Activated CD8-positive, alpha-beta memory T cell treated with anti-CD3 and anti-CD28 coated beads for 24 hours (primary cell): ENCODE measurements around the gene C15orf61.

Experiments
- DNase-seq: peaks from one replicate; pipeline ENCODE4 v3.0.0-alpha.2; 2020

Gene C15orf61

GRCh38 chr15:67515090-67515489 lies 5.8 kb upstream of the C15orf61 start:
- DNase-seq, result no peak

- DNase-seq, result no peak
Observed at GRCh38 chr15:67515557-67515956, 5.4 kb upstream of the C15orf61 start.

GRCh38 chr15:67520321-67521028 lies 456 bp upstream of the C15orf61 start:
- no peak for DNase-seq

GRCh38 chr15:67521783-67522568 lies 1.0 kb downstream of the C15orf61 start:
- no peak for DNase-seq

GRCh38 chr15:67523330-67523729 lies 2.4 kb downstream of the C15orf61 start:
- no peak for DNase-seq

GRCh38 chr15:67524235-67524634 lies 3.3 kb downstream of the C15orf61 start:
- no peak for DNase-seq

- no peak for DNase-seq
Observed at GRCh38 chr15:67528513-67528912, 7.6 kb downstream of the C15orf61 start.

- no peak for DNase-seq
Observed at GRCh38 chr15:67531379-67531914, 10.5 kb downstream of the C15orf61 start.

- no peak for DNase-seq
Observed at GRCh38 chr15:67533873-67534272, 12.9 kb downstream of the C15orf61 start.

- no peak for DNase-seq
Observed at GRCh38 chr15:67534360-67534759, 13.4 kb downstream of the C15orf61 start.

GRCh38 chr15:67537771-67538170 lies 16.8 kb downstream of the C15orf61 start:
- DNase-seq, result no peak

- peak; percentile 93 for DNase-seq
Observed at GRCh38 chr15:67542420-67543347, 21.8 kb downstream of the C15orf61 start, which contains the start of gene MAP2K5. MAP2K5 (plus strand) TSS chr15:67542703; CDS start chr15:67543336, 633 bp downstream.

- DNase-seq, result no peak
Observed at GRCh38 chr15:67543348-67543718, 22.4 kb downstream of the C15orf61 start.

- no peak for DNase-seq
Observed at GRCh38 chr15:67544475-67544874, 23.5 kb downstream of the C15orf61 start.

GRCh38 chr15:67545864-67546263 lies 24.9 kb downstream of the C15orf61 start:
- DNase-seq, result no peak

GRCh38 chr15:67547064-67547463 lies 26.1 kb downstream of the C15orf61 start:
- no peak for DNase-seq

- no peak for DNase-seq
Observed at GRCh38 chr15:67547836-67548235, 26.9 kb downstream of the C15orf61 start.

GRCh38 chr15:67548236-67548852 lies 27.4 kb downstream of the C15orf61 start:
- DNase-seq, result no peak

GRCh38 chr15:67548862-67549651 lies 28.1 kb downstream of the C15orf61 start:
- no peak for DNase-seq

- DNase-seq, result no peak
Observed at GRCh38 chr15:67549736-67550135, 28.8 kb downstream of the C15orf61 start.

GRCh38 chr15:67550522-67550921 lies 29.6 kb downstream of the C15orf61 start:
- DNase-seq, result no peak
